WTC11 (cell line): Measurements from ENCODE around the gene ZFAND3.

Source experiments
- ARID4B ChIP-seq: sonication (generic); formaldehyde crosslinking; IDR thresholded peaks from 2 replicates; pipeline ENCODE4 v1.8.0; 2023; ENCODE audit warnings: missing genetic modification reagents, mild to moderate bottlenecking, borderline replicate concordance
- CREM ChIP-seq: sonication (generic); formaldehyde crosslinking; IDR thresholded peaks from 2 replicates; pipeline ENCODE4 v1.8.1; 2022; ENCODE audit warnings: mild to moderate bottlenecking, missing genetic modification reagents, moderate library complexity
- CTCF ChIP-seq: fragments of 200-600 bp; IDR thresholded peaks from 2 replicates; pipeline ENCODE4 v1.8.0; 2022; ENCODE audit warnings: antibody characterized with exemption

GRCh38 chr6:38138374-38138773 lies 318.8 kb downstream of the ZFAND3 start:
- TF ChIP-seq CREM (CRISPR knock-in tag) (no peak), CTCF (no peak), ARID4B (no peak)
